AG04449 (cell line): Measurements from ENCODE around the gene NAV2.

ENCODE experiments used
- CTCF ChIA-PET: fragments of 350-600 bp; formaldehyde crosslinking; extraction: SDS; loops from one replicate; lab custom pipeline; 2021; ENCODE audit warnings: antibody characterized with exemption; lab: Yijun Ruan, JAX
- POLR2A ChIA-PET: fragments of 400-600, 350-600 bp; formaldehyde crosslinking; extraction: SDS; loops from one replicate; lab custom pipeline; 2020; ENCODE audit warnings: antibody characterized with exemption, inconsistent platforms; lab: Yijun Ruan, JAX
- DNase-seq: peaks from one replicate; pipeline ENCODE4 v3.0.0-alpha.2; 2010; ENCODE audit warnings: low read depth, low spot score
- H3K4me3 ChIP-seq: 2 replicates; pipeline ENCODE4 v1.5.1; 2011; ENCODE audit warnings: low read depth, mild to moderate bottlenecking, control low read depth, low read length
- CTCF ChIP-seq: IDR thresholded peaks from one replicate; pipeline ENCODE4 v1.5.1; 2011; ENCODE audit warnings: mild to moderate bottlenecking, moderate library complexity, low read length, control low read depth, inconsistent platforms; ENCODE audit not compliant: insufficient read depth; ENCODE audit errors: missing control alignments

Gene NAV2

GRCh38 chr11:20010156-20010850 lies 297.7 kb downstream of the NAV2 start:
- POLR2A ChIA-PET, result no interaction called here
- no peak for DNase-seq
- H3K4me3 ChIP-seq, result no peak overlapping the region
- no peak for TF ChIP-seq CTCF
- CTCF ChIA-PET, result no interaction called here

- POLR2A ChIA-PET, result no interaction called here
- H3K4me3 ChIP-seq, result no peak overlapping the region
- no peak for TF ChIP-seq CTCF
- CTCF ChIA-PET, result interaction anchor here (0.9 to 1.2 kb wide), 2 partner anchors 59 to 100 kb away, joined by 3 read pairs; no protein-coding TSS in a partner anchor
- DNase-seq, result no peak
Observed at GRCh38 chr11:20010851-20011225, 298.2 kb downstream of the NAV2 start.

GRCh38 chr11:20011307-20011951 lies 298.8 kb downstream of the NAV2 start:
- CTCF ChIA-PET, result interaction anchor here (0.9 to 1.2 kb wide), 4 partner anchors 60 to 122 kb away, joined by 3 to 4 read pairs (median 3); no protein-coding TSS in a partner anchor

GRCh38 chr11:20013346-20014066 lies 300.9 kb downstream of the NAV2 start:
- TF ChIP-seq CTCF, result no peak
- ChIA-PET POLR2A (no interaction called here), CTCF (interaction anchor here (1.5 kb wide), 1 partner anchor 63 kb away, joined by 3 read pairs; no protein-coding TSS in a partner anchor)
- no peak for DNase-seq
- H3K4me3 ChIP-seq, result no peak overlapping the region

More at GRCh38 chr11:20011307-20011951, 298.8 kb downstream of the NAV2 start:
- POLR2A ChIA-PET, result no interaction called here
- DNase-seq, result no peak
- H3K4me3 ChIP-seq, result no peak overlapping the region
- TF ChIP-seq CTCF, result no peak

GRCh38 chr11:20014067-20014402 lies 301.4 kb downstream of the NAV2 start:
- ChIA-PET CTCF (interaction anchor here (1.2 to 1.5 kb wide), 2 partner anchors 63 to 119 kb away, joined by 3 read pairs; no protein-coding TSS in a partner anchor), POLR2A (no interaction called here)
- TF ChIP-seq CTCF, result no peak
- DNase-seq, result no peak
- H3K4me3 ChIP-seq, result no peak overlapping the region

DNA sequence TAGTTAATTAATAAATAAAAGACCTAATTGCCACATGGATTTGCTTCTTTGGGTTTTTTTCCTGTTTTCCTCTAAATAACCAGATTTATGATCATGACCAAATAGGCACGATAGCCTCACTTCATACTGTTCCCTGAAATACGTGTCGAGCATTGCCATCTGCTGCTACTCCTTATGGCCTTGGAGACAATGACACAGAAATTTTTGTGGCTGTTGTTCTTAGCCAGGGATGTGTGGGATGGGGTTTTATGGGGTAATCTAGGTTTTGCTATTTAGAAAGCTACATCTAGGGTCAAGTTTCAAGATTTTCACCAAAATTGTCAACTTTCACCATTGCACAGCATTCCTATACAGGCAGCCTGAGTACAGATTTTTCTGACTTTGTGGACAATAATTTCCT lies 302.5 kb downstream of the NAV2 start:
- ChIA-PET CTCF (interaction anchor here (0.8 to 1.6 kb wide), 4 partner anchors 9 to 118 kb away, joined by 3 to 5 read pairs (median 4); no protein-coding TSS in a partner anchor), POLR2A (no interaction called here)
- TF ChIP-seq CTCF, result no peak
- H3K4me3 ChIP-seq, result no peak overlapping the region
- no peak for DNase-seq
